Epithelial cell of proximal tubule (primary cell): ENCODE measurements around the gene SKOR1. TPM values are rescaled to one million over a fixed set of nuclear protein-coding genes. Genes with fewer than 3 reads are reported as not detected.

Experiments
- DNase-seq: peaks from one replicate; pipeline ENCODE4 v3.0.0-alpha.2; 2011; ENCODE audit warnings: low read depth
- H3K4me3 ChIP-seq: 2 replicates; pipeline ENCODE4 v1.5.1; 2011; ENCODE audit warnings: low read depth, mild to moderate bottlenecking, low read length
- total RNA-seq: library from RNA; depleted of rRNA; stranded (reverse); fragments of >200 nt; gene quantifications from 2 replicates; pipeline ENCODE4 v1.2.3, GENCODE V29; 2015
- TF ChIP-seq, protein P1 (sequence below): conservative IDR thresholded peaks from 2 replicates; pipeline ENCODE4 v1.5.1; 2012; ENCODE audit warnings: low read depth, mild to moderate bottlenecking, low read length

Gene SKOR1
- total RNA-seq, 1 donor from 2014 or later: not detected

DNA sequence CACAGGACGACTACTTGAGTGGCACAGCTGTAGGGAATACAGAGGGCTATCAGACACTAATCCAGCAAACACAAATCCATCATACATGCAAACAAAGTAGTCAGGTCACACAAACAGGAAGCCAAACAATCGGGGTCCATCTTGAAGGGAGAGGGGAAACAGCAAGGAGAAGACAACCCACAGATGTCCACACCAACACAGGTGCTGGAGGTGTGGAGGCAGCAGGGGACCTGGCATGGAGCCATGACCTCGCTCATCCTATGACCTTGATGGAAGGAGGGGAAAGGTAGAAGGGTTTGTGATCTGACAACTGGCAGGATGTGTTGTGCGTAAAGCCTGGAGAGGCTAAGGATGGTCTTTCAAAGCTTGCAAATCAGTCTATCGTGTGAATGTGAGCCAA, 39.9 kb upstream of the SKOR1 start:
- no peak overlapping the region for H3K4me3 ChIP-seq
- TF ChIP-seq, protein P1, sequence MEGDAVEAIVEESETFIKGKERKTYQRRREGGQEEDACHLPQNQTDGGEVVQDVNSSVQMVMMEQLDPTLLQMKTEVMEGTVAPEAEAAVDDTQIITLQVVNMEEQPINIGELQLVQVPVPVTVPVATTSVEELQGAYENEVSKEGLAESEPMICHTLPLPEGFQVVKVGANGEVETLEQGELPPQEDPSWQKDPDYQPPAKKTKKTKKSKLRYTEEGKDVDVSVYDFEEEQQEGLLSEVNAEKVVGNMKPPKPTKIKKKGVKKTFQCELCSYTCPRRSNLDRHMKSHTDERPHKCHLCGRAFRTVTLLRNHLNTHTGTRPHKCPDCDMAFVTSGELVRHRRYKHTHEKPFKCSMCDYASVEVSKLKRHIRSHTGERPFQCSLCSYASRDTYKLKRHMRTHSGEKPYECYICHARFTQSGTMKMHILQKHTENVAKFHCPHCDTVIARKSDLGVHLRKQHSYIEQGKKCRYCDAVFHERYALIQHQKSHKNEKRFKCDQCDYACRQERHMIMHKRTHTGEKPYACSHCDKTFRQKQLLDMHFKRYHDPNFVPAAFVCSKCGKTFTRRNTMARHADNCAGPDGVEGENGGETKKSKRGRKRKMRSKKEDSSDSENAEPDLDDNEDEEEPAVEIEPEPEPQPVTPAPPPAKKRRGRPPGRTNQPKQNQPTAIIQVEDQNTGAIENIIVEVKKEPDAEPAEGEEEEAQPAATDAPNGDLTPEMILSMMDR: no peak
- DNase-seq: no peak

DNA sequence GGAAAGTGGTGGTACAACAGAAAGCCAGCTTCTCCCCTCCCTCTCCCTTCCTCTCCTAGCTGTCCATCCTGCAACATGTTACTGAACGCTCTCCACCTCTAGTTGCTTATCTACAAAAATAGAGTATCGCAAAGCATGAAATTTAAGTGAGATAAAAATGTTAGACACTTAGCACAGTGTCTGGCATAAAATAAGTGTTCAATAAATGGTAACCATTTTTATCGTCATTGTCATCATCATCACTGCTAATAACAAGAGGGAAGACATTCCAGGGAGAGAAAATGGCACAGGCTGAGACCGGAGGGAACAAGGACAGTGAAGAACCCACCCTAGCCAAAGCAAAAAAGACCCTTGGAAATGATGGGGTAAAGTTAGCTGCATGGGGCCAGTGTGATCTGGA, 38.7 kb upstream of the SKOR1 start:
- DNase-seq: no peak
- TF ChIP-seq, protein P1: no peak
- H3K4me3 ChIP-seq: no peak overlapping the region

DNA sequence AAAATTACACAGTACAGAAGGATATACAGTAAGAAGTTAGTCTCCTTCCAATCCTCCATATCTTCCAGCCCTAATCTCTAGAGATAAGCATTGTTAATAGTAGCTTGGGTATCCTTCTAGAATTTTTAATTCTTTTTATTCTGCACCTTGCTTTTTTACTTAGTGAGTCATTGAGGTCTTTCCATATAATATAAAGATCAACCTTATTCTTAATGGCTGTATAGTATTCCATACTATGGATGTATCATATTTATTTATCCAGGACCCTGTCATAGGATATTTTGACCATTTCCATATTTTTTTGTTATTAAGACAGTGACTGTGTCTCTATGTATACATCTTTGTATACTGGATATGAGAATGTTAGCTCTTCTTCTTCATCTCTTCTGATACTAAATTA, 36.3 kb upstream of the SKOR1 start:
- no peak overlapping the region for H3K4me3 ChIP-seq
- no peak for DNase-seq
- TF ChIP-seq, protein P1: no peak

DNA sequence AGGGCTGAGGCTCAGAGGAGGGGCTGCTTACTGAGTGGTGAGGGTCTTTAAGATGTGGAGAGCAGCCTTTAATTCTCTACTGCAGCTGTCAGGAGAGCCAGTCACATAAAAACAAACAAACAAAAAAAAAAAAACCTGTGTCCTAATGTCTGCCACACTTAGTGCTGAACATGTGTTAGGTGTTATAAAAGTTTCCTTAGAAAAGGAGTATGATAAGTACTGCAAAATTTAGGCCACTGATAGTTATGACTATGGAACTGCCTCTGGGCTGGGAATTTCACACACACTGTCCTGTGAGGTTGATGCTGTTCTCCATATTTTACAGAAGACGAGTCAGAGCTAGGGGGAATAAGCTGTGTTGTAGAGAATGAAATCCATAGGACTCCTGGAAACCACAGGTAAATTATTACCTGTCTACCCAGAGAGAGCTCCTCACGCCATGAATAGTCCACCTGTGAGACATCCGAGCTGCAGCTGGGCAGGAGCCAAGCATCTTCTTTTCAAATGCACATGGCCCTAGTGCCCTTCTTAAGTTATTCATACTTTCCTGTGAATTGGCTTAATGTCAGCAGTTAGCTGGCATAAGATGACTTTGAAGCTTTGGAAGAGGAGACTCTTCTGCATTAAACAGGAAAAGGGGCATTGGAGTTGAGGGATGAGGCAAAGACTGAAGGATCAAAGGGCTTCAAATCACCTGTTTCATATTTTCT, 34.5 kb upstream of the SKOR1 start:
- no peak overlapping the region for H3K4me3 ChIP-seq
- DNase-seq: no peak
- TF ChIP-seq, protein P1: no peak

DNA sequence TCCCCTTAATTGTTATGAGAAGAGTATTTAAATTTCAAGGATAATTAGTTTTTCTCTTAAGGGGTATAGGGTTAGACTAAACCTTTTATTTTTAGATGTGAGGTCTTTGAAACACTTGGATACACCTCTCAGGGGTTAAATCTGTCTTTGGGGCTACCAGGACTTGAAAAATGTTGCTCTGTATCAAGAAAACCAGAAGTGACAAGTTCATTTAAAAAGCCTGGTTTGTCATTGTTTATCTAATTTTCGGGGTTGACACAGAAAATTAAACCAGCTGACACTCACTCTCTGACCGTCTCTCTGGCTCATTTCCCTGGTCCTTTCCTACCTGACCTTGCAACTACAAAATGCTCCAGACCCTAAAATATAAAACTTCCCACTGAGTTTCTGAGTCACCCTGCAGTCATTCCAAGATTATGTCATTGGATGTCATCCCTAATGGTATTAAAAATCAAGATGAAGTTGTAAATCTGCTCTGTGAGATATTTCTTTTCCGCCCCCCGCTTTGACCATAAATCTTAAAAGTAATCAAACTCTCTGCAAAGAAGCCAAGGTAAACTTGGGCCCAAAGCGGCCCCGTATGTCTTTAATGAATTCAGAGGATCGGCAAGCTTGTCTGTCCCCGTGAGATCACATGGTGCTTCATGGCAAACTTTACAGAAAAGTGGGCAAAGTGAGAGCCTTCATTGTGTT, 32.9 kb upstream of the SKOR1 start:
- no peak for DNase-seq
- TF ChIP-seq, protein P1: no peak
- no peak overlapping the region for H3K4me3 ChIP-seq

DNA sequence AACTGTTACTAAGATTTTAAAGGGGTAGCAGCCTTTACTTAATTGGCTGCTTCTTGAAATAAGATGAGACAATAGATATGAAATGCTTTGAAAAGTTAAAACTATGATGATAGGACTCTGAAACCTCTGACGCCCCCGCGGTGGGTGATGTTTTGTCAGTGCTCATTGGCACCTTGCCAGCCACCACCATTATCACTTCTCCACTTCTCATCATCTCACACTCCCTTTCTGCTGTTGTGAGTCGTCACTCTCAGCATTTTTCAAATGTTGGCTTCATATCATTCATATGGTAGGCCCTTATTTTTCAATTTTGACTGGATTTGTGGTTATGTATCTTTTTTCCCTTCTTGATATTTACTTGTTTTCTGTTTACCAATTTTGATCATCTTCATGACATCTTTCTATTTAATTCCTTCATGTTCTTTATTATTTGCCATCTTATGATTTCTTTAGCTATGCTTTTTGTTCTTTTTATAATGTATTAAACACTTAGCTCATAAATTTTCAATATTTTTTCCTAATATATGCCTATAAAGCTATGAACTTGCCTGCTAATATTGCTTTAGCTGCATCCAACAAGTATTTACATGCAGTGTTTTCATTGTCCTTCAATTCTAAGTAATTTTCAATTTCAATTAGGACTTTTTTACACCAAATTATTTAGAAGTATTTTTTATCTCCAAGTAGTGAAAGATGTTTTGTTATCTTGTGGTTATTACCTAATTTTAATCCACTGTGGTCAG, 30.3 kb upstream of the SKOR1 start:
- no peak for DNase-seq
- TF ChIP-seq, protein P1: no peak
- H3K4me3 ChIP-seq: no peak overlapping the region
